Measurements from ENCODE around the gene PHF10. TPM values are rescaled to one million over a fixed set of nuclear protein-coding genes. Genes with fewer than 3 reads are reported as not detected.

The PHF10 gene
- total RNA-seq, 2 donors from 2014 or later: 82.5 to 82.8 TPM

DNA sequence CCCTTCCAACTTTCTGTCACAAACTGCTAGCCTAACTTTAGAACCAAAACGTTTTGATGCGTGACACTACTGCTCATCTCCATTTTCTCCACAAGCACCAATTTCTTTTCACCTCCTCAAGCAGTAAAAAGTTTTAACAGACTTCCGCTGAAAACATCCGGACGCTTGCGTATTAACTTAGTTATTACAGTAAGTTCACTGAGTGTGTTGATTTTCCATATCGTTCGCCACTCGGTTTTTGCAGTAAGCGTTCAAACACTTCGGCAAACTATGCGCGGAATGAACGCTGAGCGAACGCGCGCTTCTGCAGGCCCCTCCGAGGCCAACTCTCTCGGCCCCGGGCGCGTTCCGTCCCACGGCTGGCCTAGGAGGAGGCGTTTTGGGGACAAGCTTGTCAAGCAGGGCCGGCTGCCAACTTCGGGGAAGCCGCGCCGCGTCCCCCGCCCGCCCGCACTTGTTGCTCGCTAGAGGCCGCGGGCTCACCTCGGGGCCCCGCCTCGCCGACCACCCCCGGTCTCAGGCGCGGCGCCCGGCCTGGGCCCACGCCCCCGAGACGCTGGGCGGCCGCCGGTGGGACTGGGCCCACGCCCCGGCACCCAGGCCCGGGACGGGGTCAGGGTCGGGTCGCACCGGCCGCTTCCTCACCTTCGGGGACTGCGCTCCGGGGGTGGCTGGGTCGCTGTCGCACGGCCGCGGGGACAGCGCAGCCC lies 945 bp downstream of the PHF10 start:
- H3K27ac Mint-ChIP-seq: peak overlapping the region; percentile 49
- H3K9ac ChIP-seq (ENCODE audit: extremely low read depth, low read length, poor library complexity, severe bottlenecking): peak overlapping the region; percentile 87
- H3K36me3 Mint-ChIP-seq (ENCODE audit: low read depth): peaks cover 10% of the 10 kb centered on the region
- TF ChIP-seq, protein P1, sequence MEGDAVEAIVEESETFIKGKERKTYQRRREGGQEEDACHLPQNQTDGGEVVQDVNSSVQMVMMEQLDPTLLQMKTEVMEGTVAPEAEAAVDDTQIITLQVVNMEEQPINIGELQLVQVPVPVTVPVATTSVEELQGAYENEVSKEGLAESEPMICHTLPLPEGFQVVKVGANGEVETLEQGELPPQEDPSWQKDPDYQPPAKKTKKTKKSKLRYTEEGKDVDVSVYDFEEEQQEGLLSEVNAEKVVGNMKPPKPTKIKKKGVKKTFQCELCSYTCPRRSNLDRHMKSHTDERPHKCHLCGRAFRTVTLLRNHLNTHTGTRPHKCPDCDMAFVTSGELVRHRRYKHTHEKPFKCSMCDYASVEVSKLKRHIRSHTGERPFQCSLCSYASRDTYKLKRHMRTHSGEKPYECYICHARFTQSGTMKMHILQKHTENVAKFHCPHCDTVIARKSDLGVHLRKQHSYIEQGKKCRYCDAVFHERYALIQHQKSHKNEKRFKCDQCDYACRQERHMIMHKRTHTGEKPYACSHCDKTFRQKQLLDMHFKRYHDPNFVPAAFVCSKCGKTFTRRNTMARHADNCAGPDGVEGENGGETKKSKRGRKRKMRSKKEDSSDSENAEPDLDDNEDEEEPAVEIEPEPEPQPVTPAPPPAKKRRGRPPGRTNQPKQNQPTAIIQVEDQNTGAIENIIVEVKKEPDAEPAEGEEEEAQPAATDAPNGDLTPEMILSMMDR (conservative IDR thresholded peaks at IDR 0.05): no peak
- H3K36me3 ChIP-seq (ENCODE audit: control insufficient read depth, insufficient read depth, low read length): peaks cover 20% of the 10 kb centered on the region
- no peaks in the 10 kb centered on the region for H3K9me3 Mint-ChIP-seq
- no peaks in the 10 kb centered on the region for H3K27me3 ChIP-seq (ENCODE audit: control insufficient read depth, insufficient read depth, low read length, poor library complexity, severe bottlenecking)
- peak overlapping the region; percentile 77 for H3K4me3 Mint-ChIP-seq
- H3K9me3 ChIP-seq (ENCODE audit: control insufficient read depth, low read length): no peaks in the 10 kb centered on the region
- peak; percentile 84 for DNase-seq
- peaks cover 26% of the 10 kb centered on the region for H3K4me1 Mint-ChIP-seq
- 0% methylated on average over 13 to 70 of the region's 70 CpGs for WGBS, 2 experiments (ENCODE audit: insufficient coverage in 1 of 2, insufficient read length in 1 of 2)
- H3K4me3 ChIP-seq (ENCODE audit: low read length): peak overlapping the region; percentile 96
- H3K4me1 ChIP-seq (ENCODE audit: control insufficient read depth, insufficient read depth, low read length): peaks cover 2% of the 10 kb centered on the region
- H3K27me3 Mint-ChIP-seq (ENCODE audit: insufficient read depth): no peaks in the 10 kb centered on the region
- H3K27ac ChIP-seq (ENCODE audit: low read depth, low read length): peak overlapping the region; percentile 5

DNA sequence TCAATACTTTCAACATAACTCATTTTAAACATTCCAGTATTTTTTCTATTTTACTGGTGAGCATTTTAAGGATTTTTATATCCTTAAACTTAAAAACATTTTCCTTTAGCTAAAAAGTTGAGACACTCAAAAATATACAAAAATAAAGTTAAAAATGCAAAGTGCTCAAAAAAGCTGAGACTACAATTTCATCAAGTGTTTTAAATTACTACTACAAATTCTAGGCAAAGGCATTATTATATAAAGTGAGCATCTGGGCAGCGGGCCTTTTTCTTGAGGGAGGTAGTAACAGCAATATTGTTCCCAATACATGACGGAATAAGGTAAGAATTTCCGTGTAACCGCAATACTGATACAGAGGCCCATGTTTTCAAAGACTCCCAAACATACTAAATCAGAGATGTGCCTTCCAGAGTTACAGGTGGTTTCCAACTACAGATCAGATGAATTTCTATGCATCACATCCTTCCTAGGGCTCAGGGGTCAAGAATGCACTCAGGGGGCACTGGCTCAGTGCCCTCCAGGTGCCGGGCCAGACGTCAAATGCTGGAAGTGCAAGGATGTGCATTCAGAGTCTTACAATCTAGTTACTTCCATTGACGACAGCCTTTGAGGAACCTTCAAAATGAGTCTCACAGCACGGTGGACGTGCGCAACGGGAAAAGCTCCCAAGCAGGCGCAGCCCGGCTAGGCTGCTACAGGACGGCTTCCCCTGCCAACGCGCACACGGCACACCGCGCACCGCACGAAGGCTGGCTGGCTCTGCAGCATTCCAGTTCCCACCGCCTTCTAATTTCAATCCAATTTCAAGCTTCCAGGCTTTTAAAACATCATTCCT lies 1.7 kb downstream of the PHF10 start:
- H3K4me1 Mint-ChIP-seq: peaks cover 26% of the 10 kb centered on the region
- H3K27ac ChIP-seq (ENCODE audit: low read depth, low read length): peak overlapping the region; percentile 5
- H3K9me3 Mint-ChIP-seq: no peaks in the 10 kb centered on the region
- H3K27me3 Mint-ChIP-seq (ENCODE audit: insufficient read depth): no peaks in the 10 kb centered on the region
- H3K36me3 Mint-ChIP-seq (ENCODE audit: low read depth): peaks cover 12% of the 10 kb centered on the region
- peaks cover 27% of the 10 kb centered on the region for H3K36me3 ChIP-seq (ENCODE audit: control insufficient read depth, insufficient read depth, low read length)
- peak overlapping the region; percentile 49 for H3K27ac Mint-ChIP-seq
- H3K9me3 ChIP-seq (ENCODE audit: control insufficient read depth, low read length): no peaks in the 10 kb centered on the region
- H3K9ac ChIP-seq (ENCODE audit: extremely low read depth, low read length, poor library complexity, severe bottlenecking): peak overlapping the region; percentile 87
- H3K4me3 ChIP-seq (ENCODE audit: low read length): peak overlapping the region; percentile 96
- peaks cover 2% of the 10 kb centered on the region for H3K4me1 ChIP-seq (ENCODE audit: control insufficient read depth, insufficient read depth, low read length)
- peak overlapping the region; percentile 77 for H3K4me3 Mint-ChIP-seq
- DNase-seq: peak; percentile 66
- TF ChIP-seq, protein P1 (conservative IDR thresholded peaks at IDR 0.05): no peak
- WGBS, 2 experiments (ENCODE audit: insufficient coverage in 1 of 2, insufficient read length in 1 of 2): 4 to 5% methylated on average over 9 to 22 of the region's 22 CpGs
- H3K27me3 ChIP-seq (ENCODE audit: control insufficient read depth, insufficient read depth, low read length, poor library complexity, severe bottlenecking): no peaks in the 10 kb centered on the region

DNA sequence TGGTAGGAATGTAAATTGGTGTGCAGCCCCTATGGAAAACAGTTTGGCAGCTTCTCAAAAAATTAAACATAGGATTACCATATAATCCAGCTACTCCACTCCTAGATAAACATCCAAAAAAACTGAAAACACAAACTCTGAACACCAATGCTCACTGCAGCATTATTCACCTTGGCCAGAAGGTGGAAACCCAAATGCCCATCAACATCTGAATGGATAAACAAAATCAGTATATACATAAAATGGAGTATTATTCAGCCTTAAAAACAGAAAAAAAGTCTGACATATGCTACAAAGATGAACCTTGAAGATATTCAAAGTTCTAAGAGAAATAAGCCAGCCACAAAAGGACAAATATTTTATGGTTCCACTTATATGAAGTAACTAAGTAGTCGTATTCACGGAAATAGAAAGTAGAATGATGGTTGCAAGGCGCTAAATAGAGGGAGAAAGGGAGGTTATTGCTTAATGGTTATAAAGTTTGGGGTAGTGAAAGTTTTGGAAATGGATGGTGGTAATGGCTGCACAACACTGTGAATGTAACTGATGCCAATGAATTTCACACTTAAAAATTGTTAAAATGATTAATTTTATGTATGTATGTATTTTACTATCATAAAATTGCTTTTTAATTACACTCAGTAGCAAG lies 4.0 kb downstream of the PHF10 start:
- DNase-seq: no peak
- Histone ChIP-seq H3K4me3 (ENCODE audit: low read length) (peak overlapping the region; percentile 96), H3K27me3 (ENCODE audit: control insufficient read depth, insufficient read depth, low read length, poor library complexity, severe bottlenecking) (no peaks in the 10 kb centered on the region), H3K4me1 (ENCODE audit: control insufficient read depth, insufficient read depth, low read length) (no peaks in the 10 kb centered on the region), H3K9me3 (ENCODE audit: control insufficient read depth, low read length) (no peaks in the 10 kb centered on the region), H3K9ac (ENCODE audit: extremely low read depth, low read length, poor library complexity, severe bottlenecking) (no peak overlapping the region), H3K27ac (ENCODE audit: low read depth, low read length) (no peak overlapping the region), H3K36me3 (ENCODE audit: control insufficient read depth, insufficient read depth, low read length) (peaks cover 50% of the 10 kb centered on the region)
- no peaks in the 10 kb centered on the region for H3K9me3 Mint-ChIP-seq
- no peak overlapping the region for H3K4me3 Mint-ChIP-seq
- H3K27ac Mint-ChIP-seq: no peak overlapping the region
- no peaks in the 10 kb centered on the region for H3K27me3 Mint-ChIP-seq (ENCODE audit: insufficient read depth)
- H3K4me1 Mint-ChIP-seq: peaks cover 12% of the 10 kb centered on the region
- peaks cover 30% of the 10 kb centered on the region for H3K36me3 Mint-ChIP-seq (ENCODE audit: low read depth)
- TF ChIP-seq, protein P1 (conservative IDR thresholded peaks at IDR 0.05): peak; percentile 55
- WGBS, 2 experiments (ENCODE audit: insufficient coverage in 1 of 2, insufficient read length in 1 of 2): 96 to 98% methylated on average over 3 of the region's 3 CpGs
